Panc1 (cell line): Measurements from ENCODE around the gene SLC15A1. TPM values are rescaled to one million over a fixed set of nuclear protein-coding genes. Genes with fewer than 3 reads are reported as not detected.

Source experiments
- ATAC-seq: fragments of 200-7000 bp; cut with Tn5 transposase; 2 replicates; pipeline ENCODE4 v1.9.1; 2020; ENCODE audit warnings: mild to moderate bottlenecking, moderate library complexity
- BruUV-seq: library from RNA; stranded (reverse); fragments of 400-500 nt; replicated peaks from 2 replicates; lab custom pipeline; 2021; lab: Mats Ljungman, UMichigan
- CTCF ChIA-PET: fragments of 300-600 bp; sonication (Branson Sonifier 250); formaldehyde crosslinking; loops from one replicate; lab custom pipeline; 2022; ENCODE audit warnings: antibody characterized with exemption; lab: Charles Lee
- POLR2A ChIA-PET: fragments of 300-600 bp; sonication (Branson Sonifier 250); formaldehyde crosslinking; loops from one replicate; lab custom pipeline; 2022; ENCODE audit warnings: antibody characterized with exemption; lab: Charles Lee
- DNase-seq: peaks from one replicate; pipeline ENCODE4 v3.0.0-alpha.2; 2010; ENCODE audit warnings: low read depth, low spot score
- H3K27ac ChIP-seq: 2 replicates; pipeline ENCODE4 v1.5.1; 2011; ENCODE audit warnings: mild to moderate bottlenecking, low read length, inconsistent platforms
- H3K27me3 ChIP-seq: fragments of 200-500 bp; sonication (Bioruptor generic); 2 replicates; pipeline ENCODE4 v1.6.0; 2014; ENCODE audit warnings: low read length, inconsistent platforms; ENCODE audit not compliant: control insufficient read depth, insufficient read depth
- H3K36me3 ChIP-seq: fragments of 200-500 bp; sonication (Bioruptor generic); 2 replicates; pipeline ENCODE4 v1.5.1; 2014; ENCODE audit warnings: inconsistent platforms, mild to moderate bottlenecking, low read length, moderate library complexity; ENCODE audit not compliant: control insufficient read depth, insufficient read depth
- H3K4me1 ChIP-seq: 2 replicates; pipeline ENCODE4 v1.5.1; 2011; ENCODE audit warnings: inconsistent platforms, mild to moderate bottlenecking, low read length, moderate library complexity; ENCODE audit not compliant: control insufficient read depth, insufficient read depth
- H3K4me3 ChIP-seq, 2 experiments: 2 replicates each; pipeline ENCODE4 v1.5.1; 2011 to 2012; ENCODE audit warnings: low read depth in 2 of 2, low read length in 2 of 2, mild to moderate bottlenecking in 2 of 2, inconsistent platforms in 1 of 2, moderate library complexity in 1 of 2
- H3K9me3 ChIP-seq: fragments of 200-500 bp; sonication (Bioruptor generic); 2 replicates; pipeline ENCODE4 v1.5.1; 2014; ENCODE audit warnings: low read depth, mild to moderate bottlenecking, inconsistent platforms, low read length, moderate library complexity; ENCODE audit not compliant: control insufficient read depth, insufficient read depth
- CTCF ChIP-seq: fragments of 450-650 bp; IDR thresholded peaks from 2 replicates; pipeline ENCODE4 v1.5.1; 2017; ENCODE audit warnings: mild to moderate bottlenecking
- POLR2AphosphoS5 ChIP-seq: IDR thresholded peaks from 2 replicates; pipeline ENCODE4 v1.6.1; 2012; ENCODE audit warnings: mild to moderate bottlenecking, low read depth, low read length, moderate library complexity
- REST ChIP-seq, 2 experiments: IDR thresholded peaks; 2 replicates each; pipeline ENCODE4 v1.6.1; 2011 to 2012; ENCODE audit warnings: low read depth in 2 of 2, control low read depth in 1 of 2, low read length in 1 of 2, mild to moderate bottlenecking in 1 of 2, moderate library complexity in 1 of 2; ENCODE audit not compliant: insufficient read depth in 1 of 2
- SIN3A ChIP-seq: IDR thresholded peaks from 2 replicates; pipeline ENCODE4 v1.6.1; 2012; ENCODE audit warnings: low read depth, mild to moderate bottlenecking, low read length, moderate library complexity, borderline replicate concordance; ENCODE audit not compliant: insufficient read depth
- TCF7L2 ChIP-seq: IDR thresholded peaks from 2 replicates; pipeline ENCODE4 v1.6.1; 2011; ENCODE audit warnings: mild to moderate bottlenecking, low read depth, low read length, inconsistent platforms
- in situ Hi-C: cut with HindIII; loops from 2 replicates; pipeline ENCODE4 v1.10.0; 2016; ENCODE audit warnings: low sequenced_read_pairs, low pct_unique_long_range_greater_than_20kb
- intact Hi-C: fragments of 100-400 bp; cut with micrococcal nuclease; formaldehyde crosslinking; loops from one replicate; pipeline ENCODE4 v1.10.0; 2022; ENCODE audit not compliant: unreplicated experiment
- total RNA-seq: library from RNA; stranded (reverse); gene quantifications from one replicate; pipeline ENCODE4 v1.2.1, GENCODE V29; 2021; ENCODE audit not compliant: unreplicated experiment

Gene SLC15A1
- total RNA-seq, 1 experiment from 2014 or later: 0.18 TPM

- ChIA-PET POLR2A (no interaction called here), CTCF (no interaction called here)
- ATAC-seq (no peak), DNase-seq (no peak)
- Histone ChIP-seq H3K4me1 (no peaks in the 10 kb centered on the region), H3K27me3 (no peaks in the 10 kb centered on the region), H3K4me3 (no peak overlapping the region), H3K27ac (no peak overlapping the region), H3K36me3 (no peaks in the 10 kb centered on the region), H3K9me3 (no peaks in the 10 kb centered on the region)
- intact Hi-C loops: no loop called here
- no TSS peak for BruUV-seq
- in situ Hi-C loops: no loop called here
- TF ChIP-seq REST (IDR thresholded peaks at IDR 0.05; ENCODE audit: insufficient read depth in 1 of 2, low read depth in 2 of 2, low read length in 1 of 2) (no peak), CTCF (no peak), POLR2AphosphoS5 (no peak), TCF7L2 (no peak), SIN3A (no peak)
Measured at GRCh38 chr13:98731925-98732324, 20.5 kb downstream of the SLC15A1 start.

GRCh38 chr13:98731038-98731437 is 21.4 kb downstream of the SLC15A1 start:
- TF ChIP-seq CTCF (no peak), SIN3A (no peak), REST (IDR thresholded peaks at IDR 0.05; ENCODE audit: insufficient read depth in 1 of 2, low read depth in 2 of 2, low read length in 1 of 2) (no peak), TCF7L2 (no peak), POLR2AphosphoS5 (no peak)
- CTCF ChIA-PET: no interaction called here
- no peak for DNase-seq

More at GRCh38 chr13:98731038-98731437, 21.4 kb downstream of the SLC15A1 start:
- no peaks in the 10 kb centered on the region for H3K27me3 ChIP-seq
- no peaks in the 10 kb centered on the region for H3K4me1 ChIP-seq
- no TSS peak for BruUV-seq
- intact Hi-C loops (no loop called here), in situ Hi-C loops (no loop called here)
- no peak overlapping the region for H3K27ac ChIP-seq
- POLR2A ChIA-PET: no interaction called here
- no peak for ATAC-seq
- no peaks in the 10 kb centered on the region for H3K36me3 ChIP-seq
- H3K9me3 ChIP-seq: no peaks in the 10 kb centered on the region
- H3K4me3 ChIP-seq: no peak overlapping the region
